Measurements from ENCODE around the gene FOXD4L3.
"Not testable (repeated sequence)": the region's sequence is repeated elsewhere in the genome, so short reads cannot be mapped to it uniquely, and the experiment has no call there.

DNA sequence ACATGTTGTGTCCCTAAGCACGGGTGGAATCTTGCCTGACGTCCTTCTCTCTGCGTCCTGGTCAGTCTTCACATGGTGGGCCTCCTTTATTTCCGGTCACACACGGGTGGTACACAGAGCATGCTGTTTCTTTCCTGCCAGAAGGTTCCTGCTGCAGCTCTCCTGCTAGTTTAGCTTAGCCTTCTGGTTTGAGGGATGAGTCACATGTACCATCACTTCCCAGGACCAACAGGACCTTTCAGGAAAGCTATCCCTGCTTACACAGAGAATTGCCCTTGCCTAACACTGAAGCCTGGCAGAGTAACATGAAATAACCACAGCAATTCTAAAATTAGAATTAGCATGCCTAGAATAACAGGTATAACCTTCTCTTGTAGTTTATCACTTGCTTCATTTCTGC is 8.5 kb downstream of the FOXD4L3 start:
- TF ChIP-seq, protein P1, sequence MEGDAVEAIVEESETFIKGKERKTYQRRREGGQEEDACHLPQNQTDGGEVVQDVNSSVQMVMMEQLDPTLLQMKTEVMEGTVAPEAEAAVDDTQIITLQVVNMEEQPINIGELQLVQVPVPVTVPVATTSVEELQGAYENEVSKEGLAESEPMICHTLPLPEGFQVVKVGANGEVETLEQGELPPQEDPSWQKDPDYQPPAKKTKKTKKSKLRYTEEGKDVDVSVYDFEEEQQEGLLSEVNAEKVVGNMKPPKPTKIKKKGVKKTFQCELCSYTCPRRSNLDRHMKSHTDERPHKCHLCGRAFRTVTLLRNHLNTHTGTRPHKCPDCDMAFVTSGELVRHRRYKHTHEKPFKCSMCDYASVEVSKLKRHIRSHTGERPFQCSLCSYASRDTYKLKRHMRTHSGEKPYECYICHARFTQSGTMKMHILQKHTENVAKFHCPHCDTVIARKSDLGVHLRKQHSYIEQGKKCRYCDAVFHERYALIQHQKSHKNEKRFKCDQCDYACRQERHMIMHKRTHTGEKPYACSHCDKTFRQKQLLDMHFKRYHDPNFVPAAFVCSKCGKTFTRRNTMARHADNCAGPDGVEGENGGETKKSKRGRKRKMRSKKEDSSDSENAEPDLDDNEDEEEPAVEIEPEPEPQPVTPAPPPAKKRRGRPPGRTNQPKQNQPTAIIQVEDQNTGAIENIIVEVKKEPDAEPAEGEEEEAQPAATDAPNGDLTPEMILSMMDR (IDR thresholded peaks at IDR 0.05) = not testable (repeated sequence)
- TF ChIP-seq EZH2 (IDR thresholded peaks at IDR 0.05; ENCODE audit: borderline replicate concordance, insufficient read depth, low read depth, low read length, poor library complexity, severe bottlenecking) = not testable (repeated sequence)
